T follicular helper cell (primary cell): Measurements from ENCODE around the gene MUSK.
"Not testable (repeated sequence)": the region's sequence is repeated elsewhere in the genome, so short reads cannot be mapped to it uniquely, and the experiment has no call there.

Source experiments
- DNase-seq: peaks from one replicate; pipeline ENCODE4 v3.0.0-alpha.2; 2020; ENCODE audit warnings: low read depth

Gene MUSK

DNA sequence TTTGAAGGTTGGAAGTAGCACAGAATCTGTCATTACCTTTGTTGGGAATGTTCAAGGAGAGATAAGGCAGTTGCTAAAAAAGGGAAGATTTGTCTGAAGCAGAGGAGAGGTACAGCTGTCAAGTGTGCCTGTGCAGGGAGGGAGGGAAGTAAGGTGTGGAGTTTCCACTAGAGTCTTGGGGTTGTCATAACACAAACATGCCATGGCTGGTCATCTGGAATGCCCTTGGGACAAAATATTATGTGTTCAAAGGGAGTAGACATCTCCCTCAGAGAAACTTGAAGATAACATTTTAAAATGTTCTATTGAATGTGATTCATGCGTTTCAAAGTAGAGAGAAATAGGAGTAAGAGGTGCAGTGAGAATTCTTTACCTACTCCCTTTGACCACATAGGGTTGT lies 95.0 kb downstream of the MUSK start:
- no peak for DNase-seq

DNA sequence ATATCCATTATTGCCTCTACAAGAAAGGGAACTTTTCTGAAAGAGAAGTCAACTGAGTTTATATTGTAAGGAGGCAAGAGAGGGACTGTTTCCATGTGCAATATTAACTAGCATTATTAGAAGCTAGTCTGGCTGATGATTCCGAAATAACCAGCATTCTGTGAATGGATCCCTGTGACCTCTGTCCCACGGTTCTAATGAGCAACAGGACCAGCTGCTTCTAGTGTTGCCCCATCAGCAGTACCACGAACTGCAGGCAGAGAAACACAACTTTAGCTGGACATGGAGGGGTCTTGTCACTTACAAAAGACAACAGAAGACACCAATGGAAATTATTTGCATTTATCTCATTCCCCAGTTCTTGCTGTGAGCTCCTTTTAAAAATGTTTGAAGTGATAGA lies 95.4 kb downstream of the MUSK start:
- no peak for DNase-seq

DNA sequence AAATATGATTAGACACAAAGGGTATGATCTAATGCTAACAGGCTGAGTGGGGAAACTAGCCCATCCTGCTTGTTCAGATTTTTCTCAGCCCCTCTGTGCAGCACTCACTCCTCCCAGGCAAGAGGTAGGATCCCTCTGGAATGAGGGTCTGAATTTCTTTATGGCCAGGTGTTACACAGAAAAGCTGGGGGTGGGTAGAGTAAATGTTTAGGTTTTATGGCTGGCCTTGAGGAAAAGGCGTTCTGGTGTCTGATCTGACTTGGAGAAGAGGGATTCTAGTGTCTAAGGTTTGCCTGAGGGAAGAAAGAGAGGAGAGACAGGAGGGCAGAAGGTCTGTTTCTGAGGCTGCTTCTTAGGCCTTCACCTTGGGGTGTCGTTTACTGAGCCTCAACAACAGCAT lies 97.3 kb downstream of the MUSK start:
- DNase-seq = no peak

DNA sequence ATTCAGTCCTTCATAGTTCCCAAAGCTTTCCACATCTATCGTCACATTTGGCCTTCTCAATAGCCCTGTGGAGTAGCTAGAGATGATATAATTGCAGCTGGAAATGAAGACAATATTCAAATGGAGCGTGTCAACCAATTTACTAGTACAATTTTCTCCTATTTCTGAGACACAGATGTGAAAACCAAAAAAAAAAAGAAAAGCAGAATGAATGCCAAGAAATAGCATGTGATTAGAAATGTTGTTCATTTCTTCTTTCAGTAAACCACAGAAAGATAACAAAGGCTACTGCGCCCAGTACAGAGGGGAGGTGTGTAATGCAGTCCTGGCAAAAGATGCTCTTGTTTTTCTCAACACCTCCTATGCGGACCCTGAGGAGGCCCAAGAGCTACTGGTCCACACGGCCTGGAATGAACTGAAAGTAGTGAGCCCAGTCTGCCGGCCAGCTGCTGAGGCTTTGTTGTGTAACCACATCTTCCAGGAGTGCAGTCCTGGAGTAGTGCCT lies 99.0 kb downstream of the MUSK start:
- DNase-seq = no peak

DNA sequence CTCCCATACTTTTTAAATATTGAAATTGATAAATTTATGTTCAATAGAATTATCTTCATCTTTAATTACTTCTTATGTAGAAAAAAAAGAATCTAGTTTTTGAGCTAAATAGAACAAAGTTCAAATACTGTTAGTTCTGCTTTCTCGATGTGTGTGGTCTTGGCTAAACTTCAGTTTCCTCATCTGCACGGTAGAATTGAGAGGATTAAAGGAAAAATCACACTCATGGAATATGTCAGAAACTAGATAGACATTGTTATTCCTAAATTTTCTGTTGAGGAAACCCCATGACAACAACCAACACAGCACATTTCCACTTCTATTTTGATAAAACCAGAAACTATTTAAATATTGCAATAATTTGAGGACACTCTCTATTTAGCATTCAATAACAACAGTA lies 100.3 kb downstream of the MUSK start:
- no peak for DNase-seq

DNA sequence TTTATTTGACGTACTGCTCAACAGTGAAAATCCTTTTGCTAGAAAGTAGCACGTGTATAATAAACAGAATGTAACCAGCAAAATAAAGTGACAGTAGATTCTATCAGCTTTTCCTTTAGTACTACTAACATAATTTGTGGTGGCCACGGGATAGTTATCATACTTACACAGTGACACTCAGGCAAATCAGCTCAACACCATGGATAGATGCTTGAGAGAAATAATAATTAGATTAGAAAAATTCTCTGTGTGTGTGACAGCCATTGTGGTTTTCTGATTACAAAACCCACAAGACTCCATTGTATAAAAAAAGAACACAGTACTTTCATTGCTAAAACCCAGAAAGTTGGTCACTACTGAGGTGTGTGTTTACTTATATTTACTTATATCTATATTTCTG lies 101.1 kb downstream of the MUSK start:
- DNase-seq = no peak

DNA sequence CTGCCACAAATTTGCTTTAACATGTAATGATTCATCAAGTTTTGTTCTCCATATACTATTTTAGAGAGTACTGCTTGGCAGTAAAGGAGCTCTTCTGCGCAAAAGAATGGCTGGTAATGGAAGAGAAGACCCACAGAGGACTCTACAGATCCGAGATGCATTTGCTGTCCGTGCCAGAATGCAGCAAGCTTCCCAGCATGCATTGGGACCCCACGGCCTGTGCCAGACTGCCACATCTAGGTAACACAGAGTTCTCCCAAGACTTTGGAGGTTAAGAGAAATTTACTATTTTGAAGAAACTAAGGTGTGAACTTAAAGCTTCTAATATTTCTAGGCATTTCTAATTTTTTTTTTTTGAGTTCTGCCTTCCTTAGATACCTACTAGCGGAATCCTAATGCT lies 107.1 kb downstream of the MUSK start:
- DNase-seq = no peak

DNA sequence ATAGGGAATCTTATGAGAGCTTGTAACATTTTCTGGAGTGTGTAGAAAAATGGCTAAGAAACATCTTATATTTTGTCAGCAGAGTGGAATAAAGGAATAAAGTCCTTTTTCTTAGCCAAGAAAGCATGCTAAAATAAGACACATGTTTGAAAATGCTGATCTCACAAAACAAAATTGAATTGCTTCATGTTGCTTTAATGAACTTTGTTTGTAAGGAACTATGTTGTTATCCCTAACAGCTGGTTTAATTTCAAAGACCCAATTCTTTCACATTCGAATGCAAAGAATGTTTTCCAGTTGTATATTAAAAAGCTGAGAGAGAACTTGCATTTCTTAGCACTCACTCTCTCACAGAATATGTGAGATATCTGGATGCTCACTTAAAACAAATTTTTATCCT lies 107.6 kb downstream of the MUSK start:
- DNase-seq = no peak

DNA sequence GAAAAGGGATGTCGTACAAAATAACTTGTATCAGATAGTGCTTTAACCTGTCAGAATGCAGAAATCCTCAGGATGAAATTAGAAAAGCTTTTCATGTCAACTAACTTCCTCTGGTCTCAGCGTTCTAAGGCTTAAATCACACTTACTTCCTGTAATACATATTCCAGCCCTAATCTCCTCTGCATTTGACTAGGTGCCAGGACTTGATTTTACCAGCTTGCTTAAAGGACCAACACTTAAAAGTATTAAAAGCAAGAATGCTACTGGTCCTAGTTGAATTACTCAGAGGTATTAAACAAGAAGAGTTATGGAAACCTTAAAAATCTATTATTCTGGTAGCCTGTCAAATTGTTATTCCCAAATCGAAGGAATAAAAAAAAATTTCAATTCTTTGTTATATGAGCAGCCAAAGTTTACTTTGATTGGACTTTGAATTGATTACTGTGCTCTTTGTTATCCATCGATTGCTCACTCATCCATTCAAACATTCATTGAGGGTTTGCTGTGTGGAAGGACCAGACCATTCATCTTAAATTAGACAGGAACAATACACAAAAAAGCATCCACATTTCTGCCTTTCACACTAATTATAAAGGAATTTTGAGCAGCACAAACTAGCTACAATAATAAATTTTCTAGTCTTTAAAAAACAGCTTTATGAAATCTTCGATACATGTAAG lies 108.7 kb downstream of the MUSK start:
- DNase-seq = no peak

DNA sequence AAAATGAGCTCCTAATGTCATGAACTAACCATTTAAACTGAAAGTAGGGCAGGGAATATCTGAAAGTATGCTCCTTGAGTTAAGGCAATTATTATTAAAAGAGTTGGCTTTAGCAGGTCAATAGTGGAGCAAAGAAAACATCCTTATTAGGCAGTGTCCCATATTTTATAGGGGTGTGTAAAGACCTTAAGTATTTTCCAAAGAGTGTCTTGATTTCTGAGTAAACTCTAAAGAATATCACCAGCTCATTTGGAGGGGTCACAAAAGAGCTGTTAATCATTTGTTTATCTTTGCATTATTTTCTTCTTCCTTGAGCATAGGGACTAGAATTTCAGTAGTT lies 109.3 kb downstream of the MUSK start:
- no peak for DNase-seq

DNA sequence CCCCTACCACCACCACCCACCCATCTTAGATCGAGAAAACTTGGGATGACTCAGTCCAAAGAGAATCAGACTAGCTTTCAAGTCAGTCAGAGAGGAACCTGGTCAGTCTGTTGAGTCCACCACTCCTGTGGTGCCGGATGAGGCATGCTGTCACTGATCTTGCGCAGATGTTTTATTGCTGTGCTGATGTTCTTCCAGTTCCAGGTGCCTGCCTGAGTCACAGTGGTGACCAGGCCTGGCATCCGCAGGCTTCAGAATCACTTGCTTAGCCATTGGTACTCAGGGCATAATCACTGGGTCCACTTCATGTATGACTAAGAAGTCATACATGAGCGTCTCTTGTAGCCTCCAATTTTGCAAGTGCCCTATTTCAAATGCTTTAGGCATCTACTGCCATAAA lies 114.1 kb downstream of the MUSK start:
- DNase-seq = no peak

DNA sequence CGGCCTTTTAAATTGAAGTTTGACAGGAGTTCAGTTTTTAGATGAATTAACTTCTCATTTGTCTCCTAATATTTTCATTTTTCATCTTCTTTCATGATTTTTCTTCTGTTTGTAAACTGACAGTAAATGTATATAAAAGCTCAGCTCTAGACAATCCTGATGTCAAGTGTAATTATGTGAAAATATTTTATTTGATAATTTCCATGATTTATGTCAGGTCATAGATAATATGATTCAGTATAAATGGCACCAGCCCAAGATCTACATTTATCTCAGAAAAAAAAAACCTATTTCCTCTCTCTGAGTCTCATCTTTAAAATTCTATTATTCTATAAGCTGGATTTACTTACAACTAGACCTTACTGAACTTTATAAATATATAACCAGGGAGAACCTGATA lies 115.7 kb downstream of the MUSK start:
- no peak for DNase-seq

DNA sequence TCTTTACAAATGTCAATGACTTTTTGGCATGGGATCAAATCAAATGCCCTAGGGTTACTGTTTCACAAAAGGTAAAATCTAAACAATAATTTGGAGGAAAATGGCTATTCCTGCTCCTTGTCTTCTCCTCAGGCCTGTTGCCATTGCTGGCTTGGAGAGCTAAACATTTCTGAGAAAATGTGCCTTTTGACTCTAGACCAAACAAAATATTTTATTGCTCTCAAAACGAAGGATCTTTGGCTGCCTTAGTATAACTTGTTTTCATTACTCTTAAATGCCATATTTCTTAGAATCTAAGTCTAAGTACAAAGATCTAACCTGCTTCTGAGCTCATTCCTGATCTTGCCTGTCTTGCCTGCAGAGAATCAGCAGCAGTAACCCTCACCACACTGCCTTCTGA lies 116.6 kb downstream of the MUSK start:
- no peak for DNase-seq

DNA sequence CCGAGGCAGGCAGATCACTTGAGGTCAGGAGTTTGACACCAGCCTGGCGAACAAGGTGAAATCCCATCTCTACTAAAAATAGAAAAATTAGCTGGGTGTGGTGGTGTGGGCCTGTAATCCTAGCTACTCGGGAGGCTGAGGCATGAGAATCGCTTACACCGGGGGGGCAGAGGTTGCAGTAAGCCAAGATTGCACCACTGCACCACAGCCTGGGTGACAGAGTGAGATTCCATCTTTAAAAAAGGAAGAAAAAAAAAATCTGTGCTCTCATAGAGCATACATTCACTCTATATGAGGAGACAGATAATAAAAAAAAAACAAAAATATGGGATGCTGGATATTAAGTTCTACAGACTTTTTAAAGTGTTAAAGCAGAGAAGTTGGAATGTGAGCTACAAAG lies 119.8 kb downstream of the MUSK start:
- not testable (repeated sequence) for DNase-seq

DNA sequence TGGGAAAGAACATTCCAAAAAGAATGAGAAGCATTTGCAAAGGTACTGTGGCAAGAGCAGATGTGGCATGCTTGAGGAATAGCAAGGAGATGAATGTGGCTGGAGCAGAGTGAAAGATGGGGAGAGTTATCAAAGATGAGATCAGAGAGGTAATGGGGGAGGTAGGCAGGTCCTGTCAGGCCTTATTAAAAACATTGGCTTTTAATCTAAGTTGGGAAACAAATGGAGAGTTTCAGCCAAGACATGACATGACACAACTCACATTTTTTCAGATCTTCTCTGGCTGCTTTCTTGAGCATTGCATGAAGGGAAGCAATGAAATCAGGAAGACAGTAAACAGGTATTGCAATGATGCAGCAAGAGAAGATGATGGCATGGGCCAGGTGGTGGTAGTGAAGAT lies 120.3 kb downstream of the MUSK start:
- DNase-seq = no peak

DNA sequence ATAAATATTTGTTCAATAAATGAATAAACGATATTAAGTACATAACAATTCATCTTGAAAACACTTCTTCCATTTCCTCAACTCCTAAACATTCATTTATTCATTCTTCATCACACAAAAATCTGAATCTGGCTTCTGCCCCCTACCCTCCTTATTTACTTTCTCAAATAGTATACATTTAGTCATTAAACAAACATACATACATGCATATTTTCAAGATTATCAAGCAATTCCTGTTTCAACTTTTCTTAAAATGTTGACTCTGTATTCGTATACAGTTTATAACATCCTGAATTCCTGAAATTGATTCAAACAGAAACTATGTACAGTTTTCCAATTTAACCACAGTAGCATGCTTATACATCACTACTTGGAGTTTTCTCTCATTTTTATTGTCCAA lies 129.0 kb downstream of the MUSK start:
- DNase-seq = no peak

DNA sequence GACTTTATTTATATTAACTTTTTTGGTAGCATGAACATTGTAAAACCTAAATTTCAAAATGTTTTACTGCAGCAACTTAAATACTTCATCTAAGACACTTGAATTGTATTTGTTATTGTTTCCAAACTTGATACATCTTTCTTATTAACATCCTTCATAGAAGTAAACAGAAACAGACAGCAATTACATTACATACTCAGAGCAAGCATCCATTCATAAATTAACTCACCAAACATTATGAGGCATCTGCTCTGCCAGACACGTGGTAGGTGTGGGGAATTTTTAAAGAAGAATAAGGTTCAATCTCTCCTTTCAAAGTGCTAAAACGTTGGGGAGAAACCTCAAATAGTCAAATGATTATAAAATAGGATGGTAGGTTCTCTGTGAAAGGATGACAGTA lies 130.8 kb downstream of the MUSK start:
- no peak for DNase-seq

DNA sequence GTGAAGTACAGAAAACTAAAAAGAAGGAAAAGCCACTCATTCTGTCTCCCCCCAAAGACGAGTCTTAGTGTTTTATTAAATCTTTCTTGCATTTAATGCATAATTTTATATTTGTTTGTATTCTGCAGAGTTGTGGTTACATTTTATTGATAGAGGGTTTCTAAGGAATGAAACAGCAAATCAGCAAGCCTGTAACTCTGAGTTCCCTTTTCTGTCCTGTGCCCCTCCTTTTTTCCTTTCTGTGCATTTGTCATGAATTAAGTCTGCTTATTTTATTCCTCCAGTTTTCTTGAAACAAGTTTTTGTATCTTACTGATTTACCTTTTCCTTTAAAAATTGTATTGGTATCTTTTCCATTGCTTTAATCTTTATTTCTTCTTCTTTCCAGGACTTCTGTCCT lies 132.8 kb downstream of the MUSK start:
- no peak for DNase-seq

DNA sequence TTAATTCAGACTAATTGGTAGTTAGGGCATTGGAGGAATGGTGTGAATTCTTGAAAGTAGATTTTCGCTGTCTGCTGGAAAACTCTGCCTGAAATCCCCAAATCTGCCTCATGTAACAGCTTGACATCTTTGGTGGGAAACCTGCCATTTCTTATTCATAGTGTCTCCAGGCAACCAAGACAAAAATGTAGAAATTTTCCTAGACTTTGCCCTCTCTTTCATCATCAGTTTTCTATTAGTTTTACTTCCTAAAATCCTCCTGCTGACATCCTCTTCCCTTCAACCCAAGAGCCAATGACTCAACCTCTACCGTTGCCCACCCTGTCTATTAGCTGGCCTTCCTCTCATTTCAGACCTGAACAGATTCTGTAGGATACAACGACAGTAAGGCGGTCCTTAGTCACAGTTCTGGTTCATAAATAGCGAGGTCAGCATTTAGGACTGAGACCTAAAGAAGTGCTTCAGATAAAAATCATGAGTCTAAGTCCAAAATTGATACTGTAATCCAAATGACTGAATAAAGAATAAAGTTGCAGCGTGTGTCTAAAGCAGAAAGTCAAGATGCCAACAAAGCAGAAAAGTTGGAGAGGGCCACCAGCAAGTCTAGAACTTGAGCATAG lies 133.9 kb downstream of the MUSK start:
- no peak for DNase-seq

DNA sequence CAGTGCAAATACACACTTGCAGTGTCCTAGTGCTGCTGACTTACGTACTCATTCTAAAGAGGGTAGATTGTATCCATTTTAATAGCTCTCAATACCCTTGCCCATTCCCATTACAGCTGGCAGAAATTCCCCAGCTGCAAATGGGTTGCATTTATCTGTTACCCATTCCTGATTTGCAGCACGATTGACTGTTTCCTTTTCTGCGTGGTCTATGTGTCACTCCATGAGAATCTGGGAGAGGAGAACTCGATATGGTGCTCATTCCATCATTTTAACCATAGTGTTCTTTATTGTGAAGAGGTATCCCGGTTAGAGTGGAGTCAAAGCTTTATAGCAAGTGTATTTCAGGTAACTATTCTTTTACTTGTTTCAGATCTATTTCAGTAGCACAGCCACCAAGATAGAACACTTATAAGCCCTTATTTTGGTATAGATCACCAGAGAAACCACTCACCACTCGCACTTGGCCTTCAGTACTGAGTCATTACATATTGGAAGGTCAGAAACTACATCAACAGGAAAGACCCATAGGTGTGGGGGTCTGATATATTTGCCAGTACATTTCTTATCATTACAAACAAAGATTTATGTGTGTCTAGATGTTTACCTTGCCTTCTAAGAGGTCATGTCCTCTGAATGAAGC lies 139.5 kb downstream of the MUSK start:
- DNase-seq = no peak

DNA sequence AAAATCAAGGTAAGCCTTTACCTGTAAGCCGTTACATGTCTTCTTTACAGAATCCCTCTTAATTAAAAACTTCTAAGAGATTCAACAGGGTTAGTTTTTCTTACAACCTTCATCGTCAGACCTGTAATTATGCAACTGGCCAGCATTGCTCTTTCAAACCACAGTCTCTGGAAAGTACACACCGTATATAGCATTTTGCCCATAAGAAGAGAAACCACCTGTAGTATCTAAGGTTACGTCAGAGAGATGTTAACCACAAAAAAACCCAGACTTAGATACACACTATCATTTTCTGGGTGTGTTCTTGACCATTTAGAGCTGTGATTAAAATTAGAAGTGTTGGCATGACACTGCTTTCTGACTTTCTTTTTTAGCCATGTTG lies 140.0 kb downstream of the MUSK start:
- no peak for DNase-seq

DNA sequence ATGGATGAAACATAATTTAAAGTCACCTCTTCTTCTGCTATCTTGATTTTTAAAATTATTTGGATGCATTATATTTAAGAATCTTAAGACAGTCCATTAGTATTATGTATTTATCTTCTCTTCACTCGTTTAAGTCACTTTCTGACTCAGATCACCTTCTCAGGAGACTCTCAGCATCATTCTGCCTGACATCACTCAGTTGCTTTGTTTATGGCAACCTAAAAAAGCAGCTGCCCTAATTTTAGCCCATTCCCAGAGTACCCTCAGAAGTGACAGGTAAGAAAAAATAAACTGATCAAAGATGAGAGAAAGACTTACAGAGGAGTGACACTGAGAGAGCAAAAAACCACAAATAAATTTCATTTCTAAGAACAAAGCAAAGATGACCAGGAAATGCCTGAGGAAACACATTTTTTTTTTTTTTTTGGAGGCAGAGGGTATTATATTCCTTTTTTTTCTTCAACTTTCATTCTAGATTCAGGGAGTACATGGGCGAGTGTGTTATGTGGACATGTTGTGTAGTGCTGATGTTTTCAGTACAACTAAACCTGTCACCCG lies 140.5 kb downstream of the MUSK start:
- DNase-seq = no peak

DNA sequence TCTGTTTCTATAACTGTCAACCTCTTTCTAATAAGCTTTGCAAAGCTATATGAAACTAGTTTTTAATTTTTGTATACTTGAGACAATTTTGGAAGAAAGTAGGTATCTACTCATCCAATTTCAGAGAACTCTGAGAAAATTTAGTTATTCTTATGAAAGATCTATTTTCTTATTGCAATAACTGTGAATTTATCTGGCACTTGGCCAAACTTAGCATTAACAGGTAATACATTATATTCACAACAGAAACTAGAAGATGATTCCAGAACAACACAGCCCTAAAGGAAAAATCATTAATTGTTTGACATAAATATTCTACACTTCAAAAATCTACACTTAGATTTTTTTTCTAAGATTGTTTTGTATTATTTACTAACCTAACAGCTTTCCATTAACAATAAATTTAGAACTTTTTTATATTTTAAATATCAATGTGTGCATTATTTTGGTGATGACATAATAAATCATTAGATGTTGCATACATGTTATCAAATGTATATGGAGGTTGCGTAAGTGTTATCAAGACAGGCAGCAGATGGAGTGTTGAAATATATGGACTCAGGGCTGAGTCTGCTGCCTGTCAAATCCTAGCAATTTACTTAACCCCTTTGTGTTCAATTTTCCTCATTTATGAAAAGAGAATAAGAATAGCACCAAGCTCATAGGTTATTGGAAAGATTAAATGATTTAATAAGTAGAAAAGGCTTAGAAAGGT lies 141.8 kb downstream of the MUSK start:
- DNase-seq = no peak
